Measurements from ENCODE around the gene RGS5. TPM values are rescaled to one million over a fixed set of nuclear protein-coding genes. Genes with fewer than 3 reads are reported as not detected.

Gene RGS5
- total and polyA plus RNA-seq, 2 experiments from 2014 or later: 23.4 to 48.3 TPM

- H3K4me3 ChIP-seq: no peak overlapping the region
- H3K27me3 ChIP-seq (ENCODE audit: insufficient read depth): no peaks in the 10 kb centered on the region
- ATAC-seq (no peak), DNase-seq (ENCODE audit: low spot score) (no peak)
- Mint-ChIP-seq H3K9me3 (peaks cover 10% of the 10 kb centered on the region), H3K27me3 (ENCODE audit: insufficient read depth, low read depth, poor library complexity) (no peaks in the 10 kb centered on the region), H3K36me3 (ENCODE audit: low read depth) (peaks cover 18% of the 10 kb centered on the region), H3K4me1 (peaks cover 22% of the 10 kb centered on the region), H3K27ac (no peak overlapping the region), H3K4me3 (no peak overlapping the region)
- TF ChIP-seq CTCF (conservative IDR thresholded peaks at IDR 0.05; ENCODE audit: low read depth in 2 of 2) (no peak), STAT1 (IDR thresholded peaks at IDR 0.05; ENCODE audit: unreplicated experiment) (no peak), JUNB (IDR thresholded peaks at IDR 0.05; ENCODE audit: unreplicated experiment) (no peak), ZNF114 (CRISPR knock-in tag; IDR thresholded peaks at IDR 0.05) (no peak), EZH2 (IDR thresholded peaks at IDR 0.05; ENCODE audit: low read depth, unreplicated experiment) (no peak)
- H3K27ac ChIP-seq (ENCODE audit: low read depth): no peak overlapping the region
- H3F3A ChIP-seq (replicated peaks; ENCODE audit: low read depth): no peaks in the 10 kb centered on the region
- no peaks in the 10 kb centered on the region for H3K36me3 ChIP-seq (ENCODE audit: insufficient read depth)
- H3K4me1 ChIP-seq (ENCODE audit: insufficient read depth): peaks cover 20% of the 10 kb centered on the region
- no peaks in the 10 kb centered on the region for H3K79me2 ChIP-seq (replicated peaks; ENCODE audit: insufficient read depth)
- no peak overlapping the region for H2AFZ ChIP-seq
- no peaks in the 10 kb centered on the region for H3K9me2 ChIP-seq (ENCODE audit: insufficient read depth)
- H4K20me1 ChIP-seq (replicated peaks; ENCODE audit: insufficient read depth): no peaks in the 10 kb centered on the region
- no peak overlapping the region for H3K4me2 ChIP-seq
Observed at GRCh38 chr1:163163163-163163562, 39.6 kb downstream of the RGS5 start.

- Mint-ChIP-seq H3K9me3 (peaks cover 15% of the 10 kb centered on the region), H3K4me3 (no peak overlapping the region), H3K4me1 (peaks cover 20% of the 10 kb centered on the region), H3K36me3 (ENCODE audit: low read depth) (peaks cover 25% of the 10 kb centered on the region), H3K27ac (no peak overlapping the region), H3K27me3 (ENCODE audit: insufficient read depth, low read depth, poor library complexity) (peaks cover 3% of the 10 kb centered on the region)
- H2AFZ ChIP-seq: no peak overlapping the region
- no peaks in the 10 kb centered on the region for H3F3A ChIP-seq (replicated peaks; ENCODE audit: low read depth)
- H3K4me1 ChIP-seq (ENCODE audit: insufficient read depth): peaks cover 14% of the 10 kb centered on the region
- no peak overlapping the region for H3K4me3 ChIP-seq
- DNase-seq (ENCODE audit: low spot score) (no peak), ATAC-seq (no peak)
- no peaks in the 10 kb centered on the region for H3K27me3 ChIP-seq (ENCODE audit: insufficient read depth)
- no peak overlapping the region for H3K27ac ChIP-seq (ENCODE audit: low read depth)
- no peaks in the 10 kb centered on the region for H3K79me2 ChIP-seq (replicated peaks; ENCODE audit: insufficient read depth)
- H3K36me3 ChIP-seq (ENCODE audit: insufficient read depth): no peaks in the 10 kb centered on the region
- H4K20me1 ChIP-seq (replicated peaks; ENCODE audit: insufficient read depth): no peaks in the 10 kb centered on the region
- no peak overlapping the region for H3K4me2 ChIP-seq
- 0 out of 2 replicates have a peak, but pooled peaks cover 6% of the 10 kb centered on the region for H3K9me2 ChIP-seq (ENCODE audit: insufficient read depth)
- TF ChIP-seq CREB1 (CRISPR knock-in tag; IDR thresholded peaks at IDR 0.05; ENCODE audit: low read depth) (no peak), NANOG (IDR thresholded peaks at IDR 0.05; ENCODE audit: borderline replicate concordance) (no peak), CTCF (conservative IDR thresholded peaks at IDR 0.05; ENCODE audit: low read depth in 2 of 2) (no peak), EZH2 (IDR thresholded peaks at IDR 0.05; ENCODE audit: low read depth, unreplicated experiment) (no peak), EZH2phosphoT487 (IDR thresholded peaks at IDR 0.05; ENCODE audit: unreplicated experiment) (no peak), ZNF331 (CRISPR knock-in tag; IDR thresholded peaks at IDR 0.05; ENCODE audit: low read depth) (no peak), STAT1 (IDR thresholded peaks at IDR 0.05; ENCODE audit: unreplicated experiment) (no peak), REST (IDR thresholded peaks at IDR 0.05; ENCODE audit: unreplicated experiment) (no peak), ETS1 (IDR thresholded peaks at IDR 0.05) (no peak), JUNB (IDR thresholded peaks at IDR 0.05; ENCODE audit: unreplicated experiment) (no peak), ZNF114 (CRISPR knock-in tag; IDR thresholded peaks at IDR 0.05) (no peak), POLR2AphosphoS5 (IDR thresholded peaks at IDR 0.05; ENCODE audit: low read depth) (no peak)
Observed at GRCh38 chr1:163162381-163162914, 40.3 kb downstream of the RGS5 start.
